SK-N-SH (cell line): ENCODE results near the gene GNAT1. TPM values are rescaled to one million over a fixed set of nuclear protein-coding genes. Genes with fewer than 3 reads are reported as not detected.

ENCODE experiments used
- CTCF ChIA-PET: fragments of 300-600, 350-600 bp; formaldehyde crosslinking; extraction: SDS; loops from one replicate; lab custom pipeline; 2021; lab: Yijun Ruan, JAX
- POLR2A ChIA-PET: fragments of 350-600 bp; sonication (Branson Sonifier 250); formaldehyde crosslinking; extraction: SDS; loops from one replicate; lab custom pipeline; 2020; ENCODE audit warnings: antibody characterized with exemption, inconsistent platforms; lab: Yijun Ruan, JAX
- DNase-seq: peaks from one replicate; pipeline ENCODE4 v3.0.0; 2012
- H2AFZ ChIP-seq: fragments of 200-600 bp; sonication (generic); 2 replicates; pipeline ENCODE4 v1.8.1; 2016; ENCODE audit warnings: antibody characterized with exemption, mild to moderate bottlenecking, low read depth
- H3F3A ChIP-seq: fragments of 200-600 bp; sonication (generic); replicated peaks from 2 replicates; pipeline ENCODE3; 2016; ENCODE audit warnings: antibody characterized with exemption, mild to moderate bottlenecking; ENCODE audit not compliant: insufficient read depth
- H3K27ac ChIP-seq, 2 experiments: fragments of 200-500 bp in 1 of 2; fragments of 200-600 bp in 1 of 2; sonication (Bioruptor generic) in 1 of 2; sonication (generic), shearing (Covaris generic) in 1 of 2; 2 replicates each; pipeline versions ENCODE4 v1.5.1 to v1.6.1; 2014 to 2016; ENCODE audit warnings: low read depth in 2 of 2, inconsistent platforms in 1 of 2, low read length in 1 of 2, mild to moderate bottlenecking in 1 of 2, mixed read lengths in 1 of 2
- H3K27me3 ChIP-seq: fragments of 200-600 bp; sonication (generic), shearing (Covaris generic); 2 replicates; pipeline ENCODE4 v1.6.1; 2016; ENCODE audit warnings: mixed run types; ENCODE audit not compliant: insufficient read depth
- H3K36me3 ChIP-seq, 2 experiments: fragments of 200-500 bp in 1 of 2; fragments of 200-600 bp in 1 of 2; sonication (Bioruptor generic) in 1 of 2; sonication (generic) in 1 of 2; replicated peaks in 1 of 2; 2 replicates each; pipeline versions ENCODE3 to v1.5.1; 2014 to 2016; ENCODE audit warnings: low read length in 1 of 2, mild to moderate bottlenecking in 1 of 2; ENCODE audit not compliant: insufficient read depth in 2 of 2, control insufficient read depth in 1 of 2
- H3K4me1 ChIP-seq, 2 experiments: fragments of 200-500 bp in 1 of 2; fragments of 200-600 bp in 1 of 2; sonication (Bioruptor generic) in 1 of 2; sonication (generic), shearing (Covaris generic) in 1 of 2; 2 replicates each; pipeline versions ENCODE4 v1.5.1 to v1.6.1; 2014 to 2016; ENCODE audit warnings: low read depth in 1 of 2, low read length in 1 of 2, mixed run types in 1 of 2; ENCODE audit not compliant: insufficient read depth in 2 of 2, control insufficient read depth in 1 of 2
- H3K4me2 ChIP-seq: fragments of 200-600 bp; sonication (generic), shearing (Covaris generic); 2 replicates; pipeline ENCODE4 v1.6.1; 2017; ENCODE audit warnings: mixed run types
- H3K4me3 ChIP-seq, 2 experiments: fragments of 200-500 bp in 1 of 2; fragments of 200-600 bp in 1 of 2; sonication (Bioruptor generic) in 1 of 2; sonication (generic), shearing (Covaris generic) in 1 of 2; 2 replicates each; pipeline versions ENCODE4 v1.5.1 to v1.8.1; 2014 to 2016; ENCODE audit warnings: low read depth in 2 of 2, inconsistent platforms in 1 of 2, low read length in 1 of 2, mild to moderate bottlenecking in 1 of 2, mixed read lengths in 1 of 2, moderate library complexity in 1 of 2
- H3K79me2 ChIP-seq: fragments of 200-600 bp; sonication (generic); 2 replicates; pipeline ENCODE4 v1.8.1; 2017; ENCODE audit warnings: mild to moderate bottlenecking; ENCODE audit not compliant: insufficient read depth
- H3K9ac ChIP-seq: fragments of 200-600 bp; sonication (generic); 2 replicates; pipeline ENCODE4 v1.6.1; 2017; ENCODE audit warnings: mixed run types
- H3K9me2 ChIP-seq: fragments of 200-600 bp; sonication (generic); 2 replicates; pipeline ENCODE4 v1.6.1; 2017; ENCODE audit warnings: mixed run types
- H3K9me3 ChIP-seq: fragments of 200-600 bp; sonication (generic); 2 replicates; pipeline ENCODE4 v1.6.1; 2017; ENCODE audit warnings: mixed run types, mild to moderate bottlenecking, moderate library complexity
- H4K20me1 ChIP-seq: fragments of 200-600 bp; sonication (generic); 2 replicates; pipeline ENCODE4 v1.6.1; 2017; ENCODE audit warnings: mild to moderate bottlenecking, mixed run types; ENCODE audit not compliant: insufficient read depth
- CHD2 ChIP-seq: fragments of 150-350 bp; IDR thresholded peaks from 2 replicates; pipeline ENCODE4 v1.6.1; 2018; ENCODE audit warnings: low read length; ENCODE audit not compliant: partially characterized antibody
- ELF1 ChIP-seq: IDR thresholded peaks from 2 replicates; pipeline ENCODE4 v1.4.0; 2012
- EP300 ChIP-seq, 2 experiments: IDR thresholded peaks; 2 replicates each; pipeline versions ENCODE4 v1.4.0 to v1.6.1; 2012; ENCODE audit warnings: borderline replicate concordance in 1 of 2, low read depth in 1 of 2, low read length in 1 of 2
- EZH2phosphoT487 ChIP-seq: fragments of 200-600 bp; sonication (generic); IDR thresholded peaks from 2 replicates; pipeline ENCODE4 v1.6.1; 2017; ENCODE audit warnings: low read depth, mixed run types, mild to moderate bottlenecking, antibody characterized with exemption, moderate library complexity, borderline replicate concordance
- FOSL2 ChIP-seq: IDR thresholded peaks from 2 replicates; pipeline ENCODE4 v1.4.0; 2012; ENCODE audit warnings: low read depth, mild to moderate bottlenecking, moderate library complexity, borderline replicate concordance
- FOXM1 ChIP-seq: IDR thresholded peaks from 2 replicates; pipeline ENCODE4 v1.4.0; 2012; ENCODE audit warnings: low read depth, mild to moderate bottlenecking
- GABPA ChIP-seq: IDR thresholded peaks from 2 replicates; pipeline ENCODE4 v1.4.0; 2012; ENCODE audit warnings: low read depth, mild to moderate bottlenecking
- JUND ChIP-seq: IDR thresholded peaks from 2 replicates; pipeline ENCODE4 v1.4.0; 2012
- MEF2A ChIP-seq: IDR thresholded peaks from 2 replicates; pipeline ENCODE4 v1.4.0; 2012; ENCODE audit warnings: low read depth, borderline replicate concordance
- MXI1 ChIP-seq: IDR thresholded peaks from 2 replicates; pipeline ENCODE4 v1.6.1; 2012; ENCODE audit warnings: mild to moderate bottlenecking, low read depth, low read length, improper control_type of control experiment
- NFIC ChIP-seq: IDR thresholded peaks from 2 replicates; pipeline ENCODE4 v1.4.0; 2012; ENCODE audit warnings: borderline replicate concordance
- NRF1 ChIP-seq: IDR thresholded peaks from 2 replicates; pipeline ENCODE4 v1.6.1; 2012; ENCODE audit warnings: low read depth, mild to moderate bottlenecking, low read length
- POLR2AphosphoS5 ChIP-seq: IDR thresholded peaks from 2 replicates; pipeline ENCODE4 v1.6.1; 2012; ENCODE audit warnings: low read depth, low read length
- RAD21 ChIP-seq: IDR thresholded peaks from 2 replicates; pipeline ENCODE4 v1.6.1; 2012; ENCODE audit warnings: mild to moderate bottlenecking, low read length
- RCOR1 ChIP-seq: fragments of 150-350 bp; IDR thresholded peaks from 2 replicates; pipeline ENCODE4 v1.6.1; 2017; ENCODE audit warnings: antibody characterized with exemption, low read length
- RXRA ChIP-seq: IDR thresholded peaks from 2 replicates; pipeline ENCODE4 v1.4.0; 2012; ENCODE audit warnings: low read depth, mild to moderate bottlenecking, borderline replicate concordance
- SIN3A ChIP-seq: IDR thresholded peaks from 2 replicates; pipeline ENCODE4 v1.6.1; 2012; ENCODE audit warnings: low read depth, mild to moderate bottlenecking, low read length, moderate library complexity, borderline replicate concordance
- SMC3 ChIP-seq: IDR thresholded peaks from 2 replicates; pipeline ENCODE4 v1.6.1; 2012; ENCODE audit warnings: low read depth, low read length, improper control_type of control experiment
- TCF12 ChIP-seq: IDR thresholded peaks from 2 replicates; pipeline ENCODE4 v1.4.0; 2012
- TEAD4 ChIP-seq: IDR thresholded peaks from 2 replicates; pipeline ENCODE4 v1.4.0; 2012; ENCODE audit warnings: mild to moderate bottlenecking, borderline replicate concordance; ENCODE audit not compliant: insufficient read depth
- YY1 ChIP-seq: IDR thresholded peaks from 2 replicates; pipeline ENCODE4 v1.4.0; 2012; ENCODE audit warnings: low read depth, mild to moderate bottlenecking
- WGBS: methylation state at CpG from one replicate; pipeline ENCODE4 v1.1.6; 2017; ENCODE audit warnings: low lambda C conversion rate; 5-methylcytosine and 5-hydroxymethylcytosine counted together
- polyA plus RNA-seq, 3 experiments: library from polyadenylated mRNA; depleted of rRNA; stranded (reverse); fragments of >200 nt; gene quantifications; 2 replicates each; pipeline ENCODE4 v1.2.3, GENCODE V29; 2012
- TF ChIP-seq, protein P1 (sequence below): fragments of 200-600 bp; sonication (generic); IDR thresholded peaks from 2 replicates; pipeline ENCODE4 v1.6.1; 2017; ENCODE audit warnings: antibody characterized with exemption, mild to moderate bottlenecking, moderate library complexity
- TF ChIP-seq, protein P2 (sequence below): fragments of 150-350 bp; IDR thresholded peaks from 2 replicates; pipeline ENCODE4 v1.6.1; 2016; ENCODE audit warnings: mild to moderate bottlenecking, low read depth, low read length
- TF ChIP-seq, protein P3 (sequence below): IDR thresholded peaks from 2 replicates; pipeline ENCODE4 v1.4.0; 2012; ENCODE audit warnings: low read depth
- TF ChIP-seq, protein P4 (sequence below): fragments of 150-350 bp; IDR thresholded peaks from 2 replicates; pipeline ENCODE4 v1.6.1; 2017; ENCODE audit warnings: antibody characterized with exemption, low read length, low read depth, borderline replicate concordance
- TF ChIP-seq, protein P5 (sequence below): IDR thresholded peaks from 2 replicates; pipeline ENCODE4 v1.4.0; 2012; ENCODE audit warnings: low read depth, borderline replicate concordance
- TF ChIP-seq, protein P6 (sequence below): IDR thresholded peaks from 2 replicates; pipeline ENCODE4 v1.4.0; 2012; ENCODE audit warnings: low read depth, borderline replicate concordance

The GNAT1 gene
- polyA plus RNA-seq, 1 of the 3 experiments (the other 2 are of a cell fraction) = not detected

DNA sequence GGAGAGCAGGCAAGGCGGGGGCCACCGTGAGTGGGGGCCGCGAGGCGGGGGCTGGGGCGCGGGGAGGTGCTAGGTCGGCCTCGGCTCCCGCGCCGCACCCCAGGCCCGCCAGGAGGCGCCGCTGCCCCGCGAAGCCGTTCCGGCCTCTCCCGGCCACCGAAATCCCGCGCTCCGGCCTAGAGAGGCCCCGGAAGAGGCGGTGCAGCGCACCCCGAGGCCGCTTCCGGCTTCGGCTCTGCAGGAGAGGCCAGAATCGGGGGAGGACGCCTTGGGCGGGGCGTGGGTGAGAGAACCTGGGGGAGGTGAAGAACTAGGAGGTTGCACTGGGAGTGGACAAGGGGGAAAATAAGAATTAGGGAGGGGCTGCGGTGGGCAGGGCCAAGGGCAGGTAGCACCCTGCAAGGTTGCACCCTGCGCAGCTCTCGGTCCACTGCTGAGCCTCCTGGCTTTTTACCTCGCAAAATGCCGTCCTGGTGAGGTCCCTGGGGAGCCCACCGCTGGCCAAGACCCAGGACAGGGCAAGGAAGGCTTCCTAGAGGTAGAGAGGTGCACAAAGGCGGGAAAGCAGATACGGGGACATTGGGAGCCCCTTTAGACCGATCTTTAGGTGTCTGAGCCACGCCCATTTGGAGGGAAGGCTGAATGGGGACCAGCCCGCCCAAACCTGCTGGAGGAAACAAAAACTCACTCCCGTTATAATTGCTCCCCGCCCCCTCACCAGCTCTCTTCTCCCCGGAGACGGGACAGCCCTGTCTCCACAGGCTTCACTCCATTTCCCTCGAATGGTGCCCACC is 36.2 kb downstream of the GNAT1 start:
- Histone ChIP-seq H3K9me2 (no peaks in the 10 kb centered on the region), H3F3A (peaks cover 3% of the 10 kb centered on the region), H3K79me2 (no peaks in the 10 kb centered on the region), H3K9me3 (no peaks in the 10 kb centered on the region), H3K27ac (peak overlapping the region; percentile 16 to 84; a peak in 3 of 4 replicates), H3K9ac (peak overlapping the region; percentile 61), H2AFZ (peak overlapping the region; percentile 95), H3K4me2 (peak overlapping the region; percentile 90), H3K36me3 (no peaks in the 10 kb centered on the region), H3K4me3 (peak overlapping the region; percentile 73 to 77), H3K27me3 (peaks cover 7% of the 10 kb centered on the region; the same call in 1 of the 2 replicates), H3K4me1 (peaks cover 0 to 9% of the 10 kb centered on the region in 2 experiments; a peak in 1 of 4 replicates), H4K20me1 (no peaks in the 10 kb centered on the region)
- DNase-seq = peak; percentile 96
- 1% methylated on average over 29 of the region's 51 CpGs for WGBS
- POLR2A ChIA-PET = interaction anchor here (1.3 to 2.2 kb wide), 2 partner anchors 8 to 33 kb away, joined by 4 to 14 read pairs; partner anchors contain the start of gene GNAI2
- CTCF ChIA-PET = interaction anchor here (0.6 to 61.6 kb wide), 19 partner anchors 9 to 162 kb away, joined by 3 to 1375 read pairs (median 6); partner anchors contain the start of genes GNAI2, GNAT1, IFRD2 and LSMEM2
- TF ChIP-seq, protein P1, sequence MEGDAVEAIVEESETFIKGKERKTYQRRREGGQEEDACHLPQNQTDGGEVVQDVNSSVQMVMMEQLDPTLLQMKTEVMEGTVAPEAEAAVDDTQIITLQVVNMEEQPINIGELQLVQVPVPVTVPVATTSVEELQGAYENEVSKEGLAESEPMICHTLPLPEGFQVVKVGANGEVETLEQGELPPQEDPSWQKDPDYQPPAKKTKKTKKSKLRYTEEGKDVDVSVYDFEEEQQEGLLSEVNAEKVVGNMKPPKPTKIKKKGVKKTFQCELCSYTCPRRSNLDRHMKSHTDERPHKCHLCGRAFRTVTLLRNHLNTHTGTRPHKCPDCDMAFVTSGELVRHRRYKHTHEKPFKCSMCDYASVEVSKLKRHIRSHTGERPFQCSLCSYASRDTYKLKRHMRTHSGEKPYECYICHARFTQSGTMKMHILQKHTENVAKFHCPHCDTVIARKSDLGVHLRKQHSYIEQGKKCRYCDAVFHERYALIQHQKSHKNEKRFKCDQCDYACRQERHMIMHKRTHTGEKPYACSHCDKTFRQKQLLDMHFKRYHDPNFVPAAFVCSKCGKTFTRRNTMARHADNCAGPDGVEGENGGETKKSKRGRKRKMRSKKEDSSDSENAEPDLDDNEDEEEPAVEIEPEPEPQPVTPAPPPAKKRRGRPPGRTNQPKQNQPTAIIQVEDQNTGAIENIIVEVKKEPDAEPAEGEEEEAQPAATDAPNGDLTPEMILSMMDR = peak; percentile 69
- TF ChIP-seq EZH2phosphoT487 (no peak), YY1 (no peak), CHD2 (peak; percentile 75), JUND (no peak), EP300 (IDR thresholded peaks at IDR 0.05; ENCODE audit: borderline replicate concordance in 1 of 2, low read depth in 1 of 2, low read length in 1 of 2) (peak; percentile 19 to 41; a peak in 2 of 4 replicates), POLR2AphosphoS5 (peak; percentile 90), MEF2A (no peak), RCOR1 (no peak), FOSL2 (peak; percentile 10; the same call in 1 of the 2 replicates), NFIC (no peak), RXRA (no peak), GABPA (peak; percentile 94), TCF12 (no peak), RAD21 (peak; percentile 86), SMC3 (peak; percentile 95), SIN3A (peak; percentile 55; the same call in 1 of the 2 replicates), TEAD4 (no peak), NRF1 (no peak), ELF1 (peak; percentile 93), FOXM1 (no peak), MXI1 (peak; percentile 63; the same call in 1 of the 2 replicates)
- TF ChIP-seq, protein P2, sequence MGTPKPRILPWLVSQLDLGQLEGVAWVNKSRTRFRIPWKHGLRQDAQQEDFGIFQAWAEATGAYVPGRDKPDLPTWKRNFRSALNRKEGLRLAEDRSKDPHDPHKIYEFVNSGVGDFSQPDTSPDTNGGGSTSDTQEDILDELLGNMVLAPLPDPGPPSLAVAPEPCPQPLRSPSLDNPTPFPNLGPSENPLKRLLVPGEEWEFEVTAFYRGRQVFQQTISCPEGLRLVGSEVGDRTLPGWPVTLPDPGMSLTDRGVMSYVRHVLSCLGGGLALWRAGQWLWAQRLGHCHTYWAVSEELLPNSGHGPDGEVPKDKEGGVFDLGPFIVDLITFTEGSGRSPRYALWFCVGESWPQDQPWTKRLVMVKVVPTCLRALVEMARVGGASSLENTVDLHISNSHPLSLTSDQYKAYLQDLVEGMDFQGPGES = no peak
- TF ChIP-seq, protein P3, sequence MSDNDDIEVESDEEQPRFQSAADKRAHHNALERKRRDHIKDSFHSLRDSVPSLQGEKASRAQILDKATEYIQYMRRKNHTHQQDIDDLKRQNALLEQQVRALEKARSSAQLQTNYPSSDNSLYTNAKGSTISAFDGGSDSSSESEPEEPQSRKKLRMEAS = peak; percentile 82
- TF ChIP-seq, protein P4, sequence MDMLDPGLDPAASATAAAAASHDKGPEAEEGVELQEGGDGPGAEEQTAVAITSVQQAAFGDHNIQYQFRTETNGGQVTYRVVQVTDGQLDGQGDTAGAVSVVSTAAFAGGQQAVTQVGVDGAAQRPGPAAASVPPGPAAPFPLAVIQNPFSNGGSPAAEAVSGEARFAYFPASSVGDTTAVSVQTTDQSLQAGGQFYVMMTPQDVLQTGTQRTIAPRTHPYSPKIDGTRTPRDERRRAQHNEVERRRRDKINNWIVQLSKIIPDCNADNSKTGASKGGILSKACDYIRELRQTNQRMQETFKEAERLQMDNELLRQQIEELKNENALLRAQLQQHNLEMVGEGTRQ = no peak
- TF ChIP-seq, protein P5, sequence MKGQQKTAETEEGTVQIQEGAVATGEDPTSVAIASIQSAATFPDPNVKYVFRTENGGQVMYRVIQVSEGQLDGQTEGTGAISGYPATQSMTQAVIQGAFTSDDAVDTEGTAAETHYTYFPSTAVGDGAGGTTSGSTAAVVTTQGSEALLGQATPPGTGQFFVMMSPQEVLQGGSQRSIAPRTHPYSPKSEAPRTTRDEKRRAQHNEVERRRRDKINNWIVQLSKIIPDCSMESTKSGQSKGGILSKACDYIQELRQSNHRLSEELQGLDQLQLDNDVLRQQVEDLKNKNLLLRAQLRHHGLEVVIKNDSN = no peak
- TF ChIP-seq, protein P6, sequence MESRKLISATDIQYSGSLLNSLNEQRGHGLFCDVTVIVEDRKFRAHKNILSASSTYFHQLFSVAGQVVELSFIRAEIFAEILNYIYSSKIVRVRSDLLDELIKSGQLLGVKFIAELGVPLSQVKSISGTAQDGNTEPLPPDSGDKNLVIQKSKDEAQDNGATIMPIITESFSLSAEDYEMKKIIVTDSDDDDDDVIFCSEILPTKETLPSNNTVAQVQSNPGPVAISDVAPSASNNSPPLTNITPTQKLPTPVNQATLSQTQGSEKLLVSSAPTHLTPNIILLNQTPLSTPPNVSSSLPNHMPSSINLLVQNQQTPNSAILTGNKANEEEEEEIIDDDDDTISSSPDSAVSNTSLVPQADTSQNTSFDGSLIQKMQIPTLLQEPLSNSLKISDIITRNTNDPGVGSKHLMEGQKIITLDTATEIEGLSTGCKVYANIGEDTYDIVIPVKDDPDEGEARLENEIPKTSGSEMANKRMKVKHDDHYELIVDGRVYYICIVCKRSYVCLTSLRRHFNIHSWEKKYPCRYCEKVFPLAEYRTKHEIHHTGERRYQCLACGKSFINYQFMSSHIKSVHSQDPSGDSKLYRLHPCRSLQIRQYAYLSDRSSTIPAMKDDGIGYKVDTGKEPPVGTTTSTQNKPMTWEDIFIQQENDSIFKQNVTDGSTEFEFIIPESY = 0 out of 2 replicates have a peak, but pooled peaks have one; percentile 21
